H1 (cell line): Measurements from ENCODE around the gene TTC28. TPM values are rescaled to one million over a fixed set of nuclear protein-coding genes. Genes with fewer than 3 reads are reported as not detected.
A peak's percentile ranks its signal among the peaks of the same experiment; 100 is the strongest.

Experiments used
- CTCF ChIA-PET: fragments of 300-600 bp; sonication (Branson Sonifier 250); formaldehyde crosslinking; loops from one replicate; lab custom pipeline; 2021; ENCODE audit not compliant: partially characterized antibody; lab: Charles Lee
- POLR2A ChIA-PET: fragments of 300-600 bp; sonication (Branson Sonifier 250); formaldehyde crosslinking; loops from one replicate; lab custom pipeline; 2021; ENCODE audit warnings: inconsistent platforms; ENCODE audit not compliant: partially characterized antibody; lab: Charles Lee
- DNase-seq, 2 experiments: peaks; one replicate each; pipeline versions ENCODE4 v3.0.0 to v3.0.0-alpha.2; 2010 to 2022; ENCODE audit warnings: low spot score in 2 of 2, low read depth in 1 of 2, mixed read lengths in 1 of 2
- FAIRE-seq: peaks from 2 replicates; lab custom pipeline; 2011; peaks lifted over from hg19 to GRCh38; lab: Jason Lieb, UNC
- H2AFZ ChIP-seq: 2 replicates; pipeline ENCODE4 v1.8.1; 2012; ENCODE audit warnings: low read length, inconsistent platforms
- H2AK5ac ChIP-seq: 2 replicates; pipeline ENCODE4 v1.6.1; 2013; ENCODE audit warnings: low read depth, low read length
- H2BK120ac ChIP-seq: replicated peaks from 2 replicates; pipeline ENCODE3; 2013; ENCODE audit warnings: low read depth, low read length, inconsistent platforms
- H2BK12ac ChIP-seq: 2 replicates; pipeline ENCODE4 v1.6.1; 2013; ENCODE audit warnings: low read depth, low read length
- H2BK15ac ChIP-seq: 2 replicates; pipeline ENCODE4 v1.6.1; 2013; ENCODE audit warnings: low read length
- H2BK20ac ChIP-seq: 2 replicates; pipeline ENCODE4 v1.6.1; 2013; ENCODE audit warnings: low read length
- H2BK5ac ChIP-seq: 2 replicates; pipeline ENCODE4 v1.6.1; 2013; ENCODE audit warnings: low read depth, low read length
- H3K14ac ChIP-seq: 2 replicates; pipeline ENCODE4 v1.6.1; 2013; ENCODE audit warnings: inconsistent platforms; ENCODE audit not compliant: insufficient read length
- H3K18ac ChIP-seq: 2 replicates; pipeline ENCODE4 v1.6.1; 2013; ENCODE audit warnings: low read length; ENCODE audit errors: extremely low read depth
- H3K23ac ChIP-seq: 2 replicates; pipeline ENCODE4 v1.6.1; 2013; ENCODE audit warnings: inconsistent platforms; ENCODE audit not compliant: insufficient read length
- H3K23me2 ChIP-seq: 2 replicates; pipeline ENCODE4 v1.6.1; 2013; ENCODE audit warnings: low read depth, low read length
- H3K27ac ChIP-seq: 2 replicates; pipeline ENCODE4 v1.6.1; 2011; ENCODE audit warnings: low read depth, low read length, inconsistent platforms
- H3K27me3 ChIP-seq, 4 experiments: replicated peaks in 1 of 4; 1 replicate in 1 of 4; 2 replicates in 3 of 4; pipeline versions ENCODE4 v1.6.1 to v1.8.1; 2011 to 2013; ENCODE audit warnings: low read length in 3 of 4, mild to moderate bottlenecking in 3 of 4, inconsistent platforms in 2 of 4, mixed read lengths in 2 of 4, moderate library complexity in 1 of 4; ENCODE audit not compliant: control insufficient read depth in 3 of 4, insufficient read depth in 3 of 4; ENCODE audit errors: extremely low read depth in 1 of 4
- H3K36me3 ChIP-seq, 4 experiments: 2 replicates each; pipeline versions ENCODE4 v1.6.1 to v1.8.1; 2011 to 2013; ENCODE audit warnings: mild to moderate bottlenecking in 4 of 4, low read length in 3 of 4, moderate library complexity in 2 of 4, control low read depth in 1 of 4, inconsistent platforms in 1 of 4; ENCODE audit not compliant: insufficient read depth in 4 of 4, control insufficient read depth in 2 of 4
- H3K4ac ChIP-seq: replicated peaks from 2 replicates; pipeline ENCODE3; 2013; ENCODE audit warnings: low read length, low read depth, mixed read lengths, inconsistent platforms; ENCODE audit not compliant: insufficient read length
- H3K4me1 ChIP-seq, 4 experiments: replicated peaks in 1 of 4; 1 replicate in 1 of 4; 2 replicates in 3 of 4; pipeline versions ENCODE4 v1.6.1 to v1.8.1; 2011 to 2013; ENCODE audit warnings: low read length in 3 of 4, inconsistent platforms in 2 of 4, mixed read lengths in 1 of 4; ENCODE audit not compliant: insufficient read depth in 4 of 4, control insufficient read depth in 3 of 4
- H3K4me2 ChIP-seq, 2 experiments: 2 replicates each; pipeline versions ENCODE4 v1.6.1 to v1.8.1; 2011 to 2013; ENCODE audit warnings: low read depth in 2 of 2, low read length in 2 of 2, control low read depth in 1 of 2, inconsistent platforms in 1 of 2, mild to moderate bottlenecking in 1 of 2; ENCODE audit not compliant: insufficient read depth in 1 of 2
- H3K4me3 ChIP-seq, 4 experiments: fragments of 200-600, 300-600 bp in 1 of 4; sonication (generic), shearing (Covaris generic), sonication (Bioruptor Twin) in 1 of 4; 2 replicates each; pipeline versions ENCODE4 v1.5.1 to v1.8.1; 2011 to 2016; ENCODE audit warnings: low read length in 4 of 4, low read depth in 3 of 4, control low read depth in 2 of 4, inconsistent platforms in 2 of 4, mild to moderate bottlenecking in 2 of 4, mixed read lengths in 1 of 4, moderate library complexity in 1 of 4; ENCODE audit not compliant: insufficient read depth in 2 of 4; ENCODE audit errors: extremely low read depth in 1 of 4
- H3K56ac ChIP-seq: replicated peaks from 2 replicates; pipeline ENCODE3; 2013; ENCODE audit warnings: low read depth, mild to moderate bottlenecking, mixed read lengths, low read length, inconsistent platforms; ENCODE audit not compliant: insufficient read length
- H3K79me1 ChIP-seq: 2 replicates; pipeline ENCODE4 v1.6.1; 2013; ENCODE audit warnings: low read depth, low read length, control low read depth
- H3K79me2 ChIP-seq, 2 experiments: 2 replicates each; pipeline versions ENCODE4 v1.6.1 to v1.8.1; 2012 to 2013; ENCODE audit warnings: low read length in 2 of 2, mild to moderate bottlenecking in 2 of 2, inconsistent platforms in 1 of 2; ENCODE audit not compliant: insufficient read depth in 2 of 2, control insufficient read depth in 1 of 2
- H3K9ac ChIP-seq, 4 experiments: replicated peaks in 1 of 4; 1 replicate in 1 of 4; 2 replicates in 3 of 4; pipeline versions ENCODE4 v1.6.1 to v1.8.1; 2011 to 2013; ENCODE audit warnings: low read depth in 3 of 4, low read length in 3 of 4, control low read depth in 2 of 4, mild to moderate bottlenecking in 2 of 4, moderate library complexity in 2 of 4, inconsistent platforms in 1 of 4; ENCODE audit errors: extremely low read depth in 1 of 4
- H3K9me3 ChIP-seq, 2 experiments: 2 replicates each; pipeline versions ENCODE4 v1.6.1 to v1.8.1; 2012 to 2013; ENCODE audit warnings: mild to moderate bottlenecking in 2 of 2, moderate library complexity in 2 of 2, control low read depth in 1 of 2, inconsistent platforms in 1 of 2, low read depth in 1 of 2, low read length in 1 of 2, mixed read lengths in 1 of 2; ENCODE audit not compliant: insufficient read depth in 2 of 2
- H4K20me1 ChIP-seq, 2 experiments: replicated peaks in 1 of 2; 2 replicates each; pipeline versions ENCODE3 to v1.8.1; 2011 to 2013; ENCODE audit warnings: inconsistent platforms in 2 of 2, low read length in 2 of 2, mild to moderate bottlenecking in 1 of 2; ENCODE audit not compliant: insufficient read depth in 2 of 2, control insufficient read depth in 1 of 2
- H4K5ac ChIP-seq: 2 replicates; pipeline ENCODE4 v1.6.1; 2013; ENCODE audit warnings: low read length, low read depth, mixed read lengths, inconsistent platforms; ENCODE audit not compliant: insufficient read length
- H4K8ac ChIP-seq: 2 replicates; pipeline ENCODE4 v1.8.0; 2013; ENCODE audit warnings: mild to moderate bottlenecking, moderate library complexity, low read length, inconsistent platforms; ENCODE audit not compliant: insufficient read depth; ENCODE audit errors: extremely low read depth
- H4K91ac ChIP-seq: replicated peaks from 2 replicates; pipeline ENCODE3; 2013; ENCODE audit warnings: low read length, mixed read lengths, inconsistent platforms; ENCODE audit not compliant: insufficient read length
- CEBPB ChIP-seq: IDR thresholded peaks from 2 replicates; pipeline ENCODE4 v1.6.1; 2012; ENCODE audit warnings: low read depth, low read length
- CHD1 ChIP-seq: IDR thresholded peaks from 2 replicates; pipeline ENCODE4 v1.6.1; 2012; ENCODE audit warnings: low read depth, low read length, improper control_type of control experiment
- CTBP2 ChIP-seq: IDR thresholded peaks from 2 replicates; pipeline ENCODE4 v1.7.0; 2011; ENCODE audit warnings: borderline replicate concordance, mild to moderate bottlenecking, moderate library complexity, mixed read lengths, low read length; ENCODE audit not compliant: insufficient read depth, insufficient read length
- GTF2F1 ChIP-seq: IDR thresholded peaks from 2 replicates; pipeline ENCODE4 v1.6.1; 2012; ENCODE audit warnings: low read depth, low read length, improper control_type of control experiment, borderline replicate concordance
- RXRA ChIP-seq: IDR thresholded peaks from 2 replicates; pipeline ENCODE4 v1.6.1; 2011; ENCODE audit warnings: low read depth, mild to moderate bottlenecking, low read length, moderate library complexity; ENCODE audit not compliant: insufficient read depth
- TAF1 ChIP-seq: IDR thresholded peaks from 2 replicates; pipeline ENCODE4 v1.6.1; 2011; ENCODE audit warnings: mild to moderate bottlenecking, low read depth, low read length
- TAF7 ChIP-seq: optimal IDR thresholded peaks from 2 replicates; pipeline ENCODE3; 2011; ENCODE audit warnings: low read depth, mild to moderate bottlenecking, inconsistent platforms, low read length, moderate library complexity, borderline replicate concordance
- WGBS, 2 experiments: shearing (Covaris generic) in 1 of 2; methylation state at CpG; one replicate each; pipeline versions ENCODE4 v1.1.6 to v1.1.7; 2013 to 2015; ENCODE audit warnings: low lambda C conversion rate in 2 of 2, mixed read lengths in 2 of 2, inconsistent platforms in 1 of 2, low coverage in 1 of 2, missing lambda C conversion rate in 1 of 2; ENCODE audit not compliant: insufficient replicate concordance in 2 of 2, insufficient coverage in 1 of 2, insufficient read length in 1 of 2; ENCODE audit errors: extremely low coverage in 1 of 2, missing lambda C conversion rate in 1 of 2; 5-methylcytosine and 5-hydroxymethylcytosine counted together
- polyA plus RNA-seq, 7 experiments: library from polyadenylated mRNA; depleted of rRNA in 3 of 7; stranded (reverse) in 5 of 7; unstranded in 2 of 7; fragments of >200 nt in 5 of 7; fragments of 200-250 nt in 2 of 7; gene quantifications; 1 replicate in 5 of 7; 2 replicates in 1 of 7; 4 replicates in 1 of 7; pipeline versions ENCODE4 v1.2.1 to v1.2.3, GENCODE V29; 2011 to 2013; ENCODE audit warnings: missing spikeins in 2 of 7, mixed read lengths in 2 of 7
- total RNA-seq: library from RNA; stranded (reverse); fragmentation: NEBNext Ultra II Directional; extraction: Animal tissue kit (Norgen Biotek cat#: 25700); gene quantifications from 2 replicates; pipeline ENCODE4 v1.2.1, GENCODE V29; 2021
- TF ChIP-seq, protein P1 (sequence below): IDR thresholded peaks from 2 replicates; pipeline ENCODE4 v1.6.1; 2012; ENCODE audit warnings: low read length, inconsistent platforms
- TF ChIP-seq, protein P2 (sequence below): IDR thresholded peaks from 2 replicates; pipeline ENCODE4 v1.6.1; 2012; ENCODE audit warnings: inconsistent platforms
- TF ChIP-seq, protein P3 (sequence below): IDR thresholded peaks from 2 replicates; pipeline ENCODE4 v1.6.1; 2012; ENCODE audit warnings: inconsistent platforms

Gene TTC28
- total and polyA plus RNA-seq, 2 of the 8 experiments (the other 6 are each of a cell fraction or from before 2014, with no cell fraction given) = 2.6 to 12.6 TPM

DNA sequence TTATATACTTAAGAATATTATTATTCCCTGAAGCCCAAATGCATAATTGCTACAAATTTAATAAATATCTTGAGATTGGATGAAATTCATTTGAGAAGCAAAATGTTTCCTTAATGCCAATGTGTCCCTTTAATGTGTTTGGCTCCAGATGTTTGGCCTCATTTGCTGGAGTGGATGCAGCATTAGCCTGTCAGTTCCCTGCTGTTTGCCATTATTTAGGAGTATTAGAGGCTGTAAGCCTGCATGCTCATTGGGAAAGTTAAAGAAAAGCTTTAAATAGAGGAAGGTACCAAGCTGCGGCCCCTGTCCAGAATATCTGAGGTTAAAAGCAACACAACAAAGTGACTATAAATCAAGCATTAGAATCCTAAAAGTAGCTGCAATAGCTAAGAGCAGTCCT is 705.8 kb downstream of the TTC28 start:
- ChIA-PET CTCF (interaction anchor here (1.0 kb wide), 1 partner anchor 87 kb away, joined by 3 read pairs; no protein-coding TSS in a partner anchor), POLR2A (no interaction called here)
- Histone ChIP-seq H3K18ac (no peak overlapping the region), H3K4me2 (no peak overlapping the region), H4K20me1 (no peaks in the 10 kb centered on the region), H2BK20ac (no peak overlapping the region), H2AK5ac (no peak overlapping the region), H4K5ac (no peak overlapping the region), H3K27ac (no peak overlapping the region), H3K9me3 (no peaks in the 10 kb centered on the region), H2BK15ac (no peak overlapping the region), H3K79me1 (no peaks in the 10 kb centered on the region), H3K4me3 (no peak overlapping the region), H2BK12ac (no peak overlapping the region), H3K4ac (no peak overlapping the region), H3K79me2 (no peaks in the 10 kb centered on the region), H3K36me3 (no peaks in the 10 kb centered on the region), H3K14ac (no peak overlapping the region), H3K56ac (no peak overlapping the region), H3K9ac (no peak overlapping the region), H2BK120ac (no peak overlapping the region), H3K27me3 (no peaks in the 10 kb centered on the region), H2AFZ (no peak overlapping the region), H4K8ac (no peak overlapping the region), H3K23me2 (no peaks in the 10 kb centered on the region; the same call in 1 of the 2 replicates), H4K91ac (no peak overlapping the region), H3K23ac (no peak overlapping the region), H2BK5ac (no peak overlapping the region), H3K4me1 (peaks cover 0 to 4% (median 0%) of the 10 kb centered on the region in 4 experiments; a peak in 1 of 7 replicates)
- FAIRE-seq (peak; percentile 60), DNase-seq (no peak)
- 71% methylated on average over 1 of the region's 1 CpG; no CpG with 5 or more reads in 1 of the 2 experiments for WGBS, 2 experiments
- TF ChIP-seq TAF1 (no peak), TAF7 (no peak), CHD1 (no peak), RXRA (no peak), CEBPB (no peak), CTBP2 (no peak), GTF2F1 (no peak)
- TF ChIP-seq, protein P1, sequence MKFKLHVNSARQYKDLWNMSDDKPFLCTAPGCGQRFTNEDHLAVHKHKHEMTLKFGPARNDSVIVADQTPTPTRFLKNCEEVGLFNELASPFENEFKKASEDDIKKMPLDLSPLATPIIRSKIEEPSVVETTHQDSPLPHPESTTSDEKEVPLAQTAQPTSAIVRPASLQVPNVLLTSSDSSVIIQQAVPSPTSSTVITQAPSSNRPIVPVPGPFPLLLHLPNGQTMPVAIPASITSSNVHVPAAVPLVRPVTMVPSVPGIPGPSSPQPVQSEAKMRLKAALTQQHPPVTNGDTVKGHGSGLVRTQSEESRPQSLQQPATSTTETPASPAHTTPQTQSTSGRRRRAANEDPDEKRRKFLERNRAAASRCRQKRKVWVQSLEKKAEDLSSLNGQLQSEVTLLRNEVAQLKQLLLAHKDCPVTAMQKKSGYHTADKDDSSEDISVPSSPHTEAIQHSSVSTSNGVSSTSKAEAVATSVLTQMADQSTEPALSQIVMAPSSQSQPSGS = no peak
- TF ChIP-seq, protein P2, sequence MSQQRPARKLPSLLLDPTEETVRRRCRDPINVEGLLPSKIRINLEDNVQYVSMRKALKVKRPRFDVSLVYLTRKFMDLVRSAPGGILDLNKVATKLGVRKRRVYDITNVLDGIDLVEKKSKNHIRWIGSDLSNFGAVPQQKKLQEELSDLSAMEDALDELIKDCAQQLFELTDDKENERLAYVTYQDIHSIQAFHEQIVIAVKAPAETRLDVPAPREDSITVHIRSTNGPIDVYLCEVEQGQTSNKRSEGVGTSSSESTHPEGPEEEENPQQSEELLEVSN = no peak
- TF ChIP-seq, protein P3, sequence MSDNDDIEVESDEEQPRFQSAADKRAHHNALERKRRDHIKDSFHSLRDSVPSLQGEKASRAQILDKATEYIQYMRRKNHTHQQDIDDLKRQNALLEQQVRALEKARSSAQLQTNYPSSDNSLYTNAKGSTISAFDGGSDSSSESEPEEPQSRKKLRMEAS = no peak
